Trophoblast cell (in vitro differentiated cells and primary cell): Measurements from ENCODE around the gene CASP4.

Experiments used
- DNase-seq, 2 donors: peaks; one replicate each; pipeline ENCODE4 v3.0.0-alpha.2; 2016
- H2AFZ ChIP-seq: 2 replicates; pipeline ENCODE4 v1.6.1; 2013; ENCODE audit warnings: low read length, moderate library complexity, mild to moderate bottlenecking; ENCODE audit not compliant: insufficient read depth, poor library complexity
- H2AK5ac ChIP-seq: 2 replicates; pipeline ENCODE4 v1.6.1; 2013; ENCODE audit warnings: mild to moderate bottlenecking, low read length
- H2BK120ac ChIP-seq: 2 replicates; pipeline ENCODE4 v1.6.1; 2013; ENCODE audit warnings: low read length, mild to moderate bottlenecking, moderate library complexity; ENCODE audit not compliant: insufficient read depth, poor library complexity
- H2BK12ac ChIP-seq: 2 replicates; pipeline ENCODE4 v1.6.1; 2013; ENCODE audit warnings: mild to moderate bottlenecking, low read length, moderate library complexity
- H2BK5ac ChIP-seq: 2 replicates; pipeline ENCODE4 v1.6.1; 2013; ENCODE audit warnings: low read length, low read depth, moderate library complexity, mild to moderate bottlenecking; ENCODE audit not compliant: poor library complexity
- H3K14ac ChIP-seq: 2 replicates; pipeline ENCODE4 v1.6.1; 2013; ENCODE audit warnings: mild to moderate bottlenecking, low read length
- H3K18ac ChIP-seq: 2 replicates; pipeline ENCODE4 v1.6.1; 2013; ENCODE audit warnings: mild to moderate bottlenecking, low read length
- H3K23ac ChIP-seq: 2 replicates; pipeline ENCODE4 v1.6.1; 2013; ENCODE audit warnings: low read length
- H3K27ac ChIP-seq: 2 replicates; pipeline ENCODE4 v1.5.1; 2013; ENCODE audit warnings: low read depth, mild to moderate bottlenecking, inconsistent platforms, low read length, moderate library complexity
- H3K27me3 ChIP-seq: 2 replicates; pipeline ENCODE4 v1.6.1; 2013; ENCODE audit warnings: inconsistent platforms, mild to moderate bottlenecking, low read length, moderate library complexity; ENCODE audit not compliant: insufficient read depth
- H3K36me3 ChIP-seq, 2 experiments: 1 replicate in 1 of 2; 2 replicates in 1 of 2; pipeline ENCODE4 v1.6.1; 2013; ENCODE audit warnings: low read length in 2 of 2, mild to moderate bottlenecking in 2 of 2, moderate library complexity in 1 of 2; ENCODE audit not compliant: insufficient read depth in 2 of 2, control insufficient read depth in 1 of 2
- H3K4ac ChIP-seq: 2 replicates; pipeline ENCODE4 v1.6.1; 2013; ENCODE audit warnings: low read depth, mild to moderate bottlenecking, low read length, moderate library complexity
- H3K4me1 ChIP-seq, 2 experiments: 1 replicate in 1 of 2; 2 replicates in 1 of 2; pipeline ENCODE4 v1.6.1; 2013; ENCODE audit warnings: low read length in 2 of 2, mild to moderate bottlenecking in 2 of 2, moderate library complexity in 1 of 2; ENCODE audit not compliant: insufficient read depth in 2 of 2, control insufficient read depth in 1 of 2
- H3K4me2 ChIP-seq: 2 replicates; pipeline ENCODE4 v1.6.1; 2013; ENCODE audit warnings: inconsistent platforms, mild to moderate bottlenecking, low read length, moderate library complexity
- H3K4me3 ChIP-seq: 2 replicates; pipeline ENCODE4 v1.5.1; 2013; ENCODE audit warnings: mild to moderate bottlenecking, low read depth, low read length, inconsistent platforms
- H3K79me1 ChIP-seq: one replicate; pipeline ENCODE4 v1.6.1; 2013; ENCODE audit warnings: low read length
- H3K79me2 ChIP-seq: 2 replicates; pipeline ENCODE4 v1.6.1; 2013; ENCODE audit warnings: low read length, mild to moderate bottlenecking; ENCODE audit not compliant: control insufficient read depth, insufficient read depth, poor library complexity
- H3K9ac ChIP-seq: 2 replicates; pipeline ENCODE4 v1.6.1; 2013; ENCODE audit warnings: mild to moderate bottlenecking, low read length
- H3K9me3 ChIP-seq: 2 replicates; pipeline ENCODE4 v1.6.1; 2013; ENCODE audit warnings: low read depth, mild to moderate bottlenecking, control low read depth, inconsistent platforms, low read length; ENCODE audit not compliant: insufficient read depth
- H4K12ac ChIP-seq: 2 replicates; pipeline ENCODE4 v1.6.1; 2013; ENCODE audit warnings: low read depth, mild to moderate bottlenecking, low read length, moderate library complexity
- H4K8ac ChIP-seq: 2 replicates; pipeline ENCODE4 v1.6.1; 2013; ENCODE audit warnings: low read depth, mild to moderate bottlenecking, low read length, moderate library complexity
- H4K91ac ChIP-seq: one replicate; pipeline ENCODE4 v1.6.1; 2013; ENCODE audit warnings: low read depth, mild to moderate bottlenecking, low read length, moderate library complexity
- WGBS: extraction: QIAGEN DNeasy Blood & Tissue Kit; methylation state at CpG from one replicate; pipeline ENCODE4 v1.1.7; 2013; ENCODE audit warnings: missing lambda C conversion rate; ENCODE audit not compliant: insufficient read length, insufficient coverage; ENCODE audit errors: extremely low coverage; 5-methylcytosine and 5-hydroxymethylcytosine counted together

Gene CASP4

DNA sequence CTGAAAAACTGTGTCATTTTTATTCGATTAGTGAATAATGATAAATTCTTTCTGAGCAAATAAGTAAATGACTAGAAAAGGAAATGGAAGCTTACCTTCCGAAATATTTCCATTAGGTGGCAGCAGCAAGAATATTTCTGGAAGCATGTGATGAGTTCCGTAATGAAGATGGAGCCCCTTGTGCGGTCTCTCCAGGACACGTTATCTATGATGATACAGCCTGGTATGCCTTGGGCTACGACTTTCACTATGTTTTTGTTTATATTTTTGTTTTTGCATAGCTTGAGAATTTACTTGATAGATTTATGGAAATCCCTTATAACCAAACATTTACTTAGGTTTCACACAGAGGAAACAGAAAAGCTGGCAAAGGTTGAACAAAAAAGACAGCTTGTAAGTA, 28.9 kb upstream of the CASP4 start:
- no peak overlapping the region for H3K4me3 ChIP-seq
- no CpG with 5 or more reads among the region's 6 CpGs for WGBS
- peaks cover 2% of the 10 kb centered on the region for H3K9me3 ChIP-seq
- no peak overlapping the region for H3K18ac ChIP-seq
- H3K79me1 ChIP-seq = no peaks in the 10 kb centered on the region
- no peak overlapping the region for H2BK12ac ChIP-seq
- H3K9ac ChIP-seq = no peak overlapping the region
- H2BK120ac ChIP-seq = no peak overlapping the region
- no peak overlapping the region for H4K12ac ChIP-seq
- H2AK5ac ChIP-seq = no peak overlapping the region
- no peaks in the 10 kb centered on the region for H3K36me3 ChIP-seq
- no peak overlapping the region for H3K4me2 ChIP-seq
- no peak overlapping the region for H2BK5ac ChIP-seq
- H3K79me2 ChIP-seq = no peaks in the 10 kb centered on the region
- peak in 1 of 2 donors; percentile 17 for DNase-seq
- H3K27ac ChIP-seq = no peak overlapping the region
- H3K4ac ChIP-seq = no peak overlapping the region
- no peak overlapping the region for H4K8ac ChIP-seq
- no peak overlapping the region for H2AFZ ChIP-seq
- no peak overlapping the region for H3K23ac ChIP-seq
- no peak overlapping the region for H3K14ac ChIP-seq
- no peak overlapping the region for H4K91ac ChIP-seq
- no peaks in the 10 kb centered on the region for H3K4me1 ChIP-seq
- no peaks in the 10 kb centered on the region for H3K27me3 ChIP-seq

DNA sequence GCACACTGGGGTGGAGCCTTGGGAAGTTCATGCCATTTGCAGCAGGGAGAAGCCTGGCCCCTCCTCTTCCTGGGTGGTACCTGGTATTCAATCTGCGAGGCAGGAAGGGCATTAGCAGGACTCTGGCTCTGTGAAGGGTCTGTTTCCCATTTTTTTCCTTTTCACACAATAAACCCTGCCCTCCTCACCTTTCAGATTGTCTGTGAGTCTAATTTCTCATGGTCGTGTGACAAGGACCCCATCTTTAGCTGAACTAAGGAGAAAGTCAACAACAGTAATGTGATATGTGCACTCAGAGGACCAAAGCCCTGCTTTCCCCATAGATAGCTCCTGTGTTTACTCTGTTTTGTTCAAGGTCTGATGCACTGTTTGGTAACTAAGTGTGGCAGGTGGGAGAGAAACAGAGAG, 26.6 kb upstream of the CASP4 start:
- H3K4me1 ChIP-seq = no peaks in the 10 kb centered on the region
- no peak overlapping the region for H3K4ac ChIP-seq
- DNase-seq = no peak
- no peak overlapping the region for H2BK5ac ChIP-seq
- H3K23ac ChIP-seq = no peak overlapping the region
- H2AFZ ChIP-seq = no peak overlapping the region
- H3K14ac ChIP-seq = no peak overlapping the region
- no peak overlapping the region for H3K4me3 ChIP-seq
- no peak overlapping the region for H3K4me2 ChIP-seq
- H3K79me1 ChIP-seq = no peaks in the 10 kb centered on the region
- no peaks in the 10 kb centered on the region for H3K36me3 ChIP-seq
- H4K8ac ChIP-seq = no peak overlapping the region
- H3K27ac ChIP-seq = no peak overlapping the region
- H2AK5ac ChIP-seq = no peak overlapping the region
- no CpG with 5 or more reads among the region's 2 CpGs for WGBS
- H4K91ac ChIP-seq = no peak overlapping the region
- H3K79me2 ChIP-seq = no peaks in the 10 kb centered on the region
- H2BK120ac ChIP-seq = no peak overlapping the region
- no peak overlapping the region for H2BK12ac ChIP-seq
- no peak overlapping the region for H3K18ac ChIP-seq
- H3K9ac ChIP-seq = no peak overlapping the region
- peaks cover 2% of the 10 kb centered on the region for H3K9me3 ChIP-seq
- H4K12ac ChIP-seq = no peak overlapping the region
- H3K27me3 ChIP-seq = no peaks in the 10 kb centered on the region

GRCh38 chr11:104992781-104993180, 24.4 kb upstream of the CASP4 start:
- Histone ChIP-seq H2BK120ac (no peak overlapping the region), H3K4me3 (no peak overlapping the region), H3K27ac (no peak overlapping the region), H4K91ac (no peak overlapping the region), H3K27me3 (no peaks in the 10 kb centered on the region), H3K4ac (no peak overlapping the region), H3K23ac (no peak overlapping the region), H2AFZ (no peak overlapping the region), H2AK5ac (no peak overlapping the region), H3K9me3 (peaks cover 2% of the 10 kb centered on the region), H3K4me1 (no peaks in the 10 kb centered on the region), H2BK5ac (no peak overlapping the region), H3K14ac (no peak overlapping the region), H3K79me2 (no peaks in the 10 kb centered on the region), H2BK12ac (no peak overlapping the region), H3K4me2 (no peak overlapping the region), H3K9ac (no peak overlapping the region), H3K18ac (no peak overlapping the region), H3K36me3 (no peaks in the 10 kb centered on the region), H3K79me1 (no peaks in the 10 kb centered on the region), H4K8ac (no peak overlapping the region), H4K12ac (no peak overlapping the region)
- DNase-seq = no peak
- no CpG with 5 or more reads among the region's 1 CpG for WGBS

GRCh38 chr11:104991994-104992393, 23.6 kb upstream of the CASP4 start:
- Histone ChIP-seq H3K79me1 (no peaks in the 10 kb centered on the region), H2BK120ac (no peak overlapping the region), H3K4me3 (no peak overlapping the region), H3K23ac (no peak overlapping the region), H3K79me2 (no peaks in the 10 kb centered on the region), H3K27me3 (no peaks in the 10 kb centered on the region), H2BK5ac (no peak overlapping the region), H3K9me3 (peaks cover 2% of the 10 kb centered on the region), H2AFZ (no peak overlapping the region), H2BK12ac (no peak overlapping the region), H3K27ac (no peak overlapping the region), H4K91ac (no peak overlapping the region), H3K4me2 (no peak overlapping the region), H3K4ac (no peak overlapping the region), H3K4me1 (no peaks in the 10 kb centered on the region), H3K18ac (no peak overlapping the region), H2AK5ac (no peak overlapping the region), H4K12ac (no peak overlapping the region), H3K9ac (no peak overlapping the region), H3K36me3 (no peaks in the 10 kb centered on the region), H4K8ac (no peak overlapping the region), H3K14ac (no peak overlapping the region)
- no CpG with 5 or more reads among the region's 4 CpGs for WGBS
- no peak for DNase-seq
